Uterus (tissue), 2 donors: Measurements from ENCODE around the gene PARP9.

Experiments
- POLR2A ChIP-seq, 2 donors: fragments of 450-650 bp; IDR thresholded peaks; one replicate each; pipeline ENCODE4 v1.6.1; 2016; ENCODE audit warnings: antibody characterized with exemption in 2 of 2, mild to moderate bottlenecking in 1 of 2, moderate library complexity in 1 of 2
- TF ChIP-seq, protein P1 (sequence below), 4 experiments: fragments of 200-600 bp in 2 of 4; fragments of 450-650 bp in 2 of 4; sonication (generic) in 2 of 4; IDR thresholded peaks; one replicate each; pipeline ENCODE4 v1.5.1; 2016 to 2019; ENCODE audit warnings: antibody characterized with exemption in 4 of 4, mild to moderate bottlenecking in 2 of 4, moderate library complexity in 1 of 4

DNA sequence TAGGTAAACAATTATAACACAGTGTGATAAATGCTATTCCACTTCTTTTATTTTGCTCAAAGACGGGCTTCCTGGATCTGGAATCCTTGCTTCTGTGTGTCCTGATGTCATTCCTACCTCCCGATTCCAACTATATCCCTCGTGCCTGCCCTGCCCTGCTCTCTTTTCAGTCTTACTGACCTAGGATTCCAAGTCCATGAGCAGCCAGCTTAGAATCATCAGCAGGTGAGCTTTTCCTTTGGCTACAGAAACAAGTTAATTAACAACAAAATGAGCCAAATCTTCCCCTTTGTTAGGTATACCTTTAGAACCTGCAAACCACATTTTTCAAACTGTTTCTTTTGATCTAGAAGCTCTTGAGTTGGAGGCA is 27.5 kb downstream of the PARP9 start:
- TF ChIP-seq, protein P1, sequence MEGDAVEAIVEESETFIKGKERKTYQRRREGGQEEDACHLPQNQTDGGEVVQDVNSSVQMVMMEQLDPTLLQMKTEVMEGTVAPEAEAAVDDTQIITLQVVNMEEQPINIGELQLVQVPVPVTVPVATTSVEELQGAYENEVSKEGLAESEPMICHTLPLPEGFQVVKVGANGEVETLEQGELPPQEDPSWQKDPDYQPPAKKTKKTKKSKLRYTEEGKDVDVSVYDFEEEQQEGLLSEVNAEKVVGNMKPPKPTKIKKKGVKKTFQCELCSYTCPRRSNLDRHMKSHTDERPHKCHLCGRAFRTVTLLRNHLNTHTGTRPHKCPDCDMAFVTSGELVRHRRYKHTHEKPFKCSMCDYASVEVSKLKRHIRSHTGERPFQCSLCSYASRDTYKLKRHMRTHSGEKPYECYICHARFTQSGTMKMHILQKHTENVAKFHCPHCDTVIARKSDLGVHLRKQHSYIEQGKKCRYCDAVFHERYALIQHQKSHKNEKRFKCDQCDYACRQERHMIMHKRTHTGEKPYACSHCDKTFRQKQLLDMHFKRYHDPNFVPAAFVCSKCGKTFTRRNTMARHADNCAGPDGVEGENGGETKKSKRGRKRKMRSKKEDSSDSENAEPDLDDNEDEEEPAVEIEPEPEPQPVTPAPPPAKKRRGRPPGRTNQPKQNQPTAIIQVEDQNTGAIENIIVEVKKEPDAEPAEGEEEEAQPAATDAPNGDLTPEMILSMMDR (IDR thresholded peaks at IDR 0.05): no peak
- no peak for TF ChIP-seq POLR2A (IDR thresholded peaks at IDR 0.05)
